Liver (tissue), 9 donors: ENCODE results near the gene TNFAIP3. TPM values are rescaled to one million over a fixed set of nuclear protein-coding genes. Genes with fewer than 3 reads are reported as not detected.

Experiments
- DNase-seq: peaks from one replicate; pipeline ENCODE4 v3.0.0-alpha.2; 2017; ENCODE audit warnings: low spot score
- H3K27ac ChIP-seq, 2 donors: one replicate each; pipeline ENCODE4 v1.7.0; 2013; ENCODE audit warnings: inconsistent platforms in 2 of 2, low read length in 2 of 2, control low read depth in 1 of 2, low read depth in 1 of 2, mild to moderate bottlenecking in 1 of 2
- H3K27me3 ChIP-seq, 4 donors: one replicate each; pipeline versions ENCODE4 v1.6.1 to v1.7.0; 2013; ENCODE audit warnings: low read length in 3 of 4, inconsistent platforms in 1 of 4, mild to moderate bottlenecking in 1 of 4, moderate library complexity in 1 of 4; ENCODE audit not compliant: control insufficient read depth in 4 of 4, insufficient read depth in 4 of 4
- H3K36me3 ChIP-seq, 4 donors: one replicate each; pipeline versions ENCODE4 v1.6.1 to v1.7.0; 2013; ENCODE audit warnings: low read length in 3 of 4, mild to moderate bottlenecking in 3 of 4, low read depth in 1 of 4, moderate library complexity in 1 of 4; ENCODE audit not compliant: control insufficient read depth in 4 of 4, insufficient read depth in 3 of 4
- H3K4me1 ChIP-seq, 4 donors: one replicate each; pipeline versions ENCODE4 v1.6.1 to v1.7.0; 2013; ENCODE audit warnings: low read length in 3 of 4, mild to moderate bottlenecking in 3 of 4, moderate library complexity in 1 of 4; ENCODE audit not compliant: control insufficient read depth in 4 of 4, insufficient read depth in 4 of 4
- H3K4me3 ChIP-seq, 3 donors: one replicate each; pipeline versions ENCODE4 v1.6.1 to v1.7.0; 2013; ENCODE audit warnings: low read length in 3 of 3, control low read depth in 1 of 3, low read depth in 1 of 3, mild to moderate bottlenecking in 1 of 3
- H3K9ac ChIP-seq, 2 donors: one replicate each; pipeline ENCODE4 v1.7.0; 2013; ENCODE audit warnings: low read length in 2 of 2, mild to moderate bottlenecking in 2 of 2, moderate library complexity in 2 of 2, control low read depth in 1 of 2, low read depth in 1 of 2
- H3K9me3 ChIP-seq, 4 donors: one replicate each; pipeline versions ENCODE4 v1.6.1 to v1.7.0; 2013; ENCODE audit warnings: low read length in 3 of 4; ENCODE audit not compliant: control insufficient read depth in 4 of 4
- EGR1 ChIP-seq, 2 donors: IDR thresholded peaks; 2 replicates each; pipeline ENCODE4 v1.6.1; 2016 to 2018; ENCODE audit warnings: antibody characterized with exemption in 2 of 2, low read depth in 2 of 2
- FOXA1 ChIP-seq: IDR thresholded peaks from 2 replicates; pipeline ENCODE4 v1.6.1; 2016; ENCODE audit warnings: antibody characterized with exemption
- FOXA2 ChIP-seq: IDR thresholded peaks from 2 replicates; pipeline ENCODE4 v1.6.1; 2016; ENCODE audit warnings: antibody characterized with exemption
- GABPA ChIP-seq, 2 donors: IDR thresholded peaks in 1 of 2; conservative IDR thresholded peaks in 1 of 2; 2 replicates each; pipeline ENCODE4 v1.6.1; 2016; ENCODE audit warnings: antibody characterized with exemption in 2 of 2, mild to moderate bottlenecking in 1 of 2, moderate library complexity in 1 of 2
- HNF4A ChIP-seq, 2 donors: conservative IDR thresholded peaks; 2 replicates each; pipeline ENCODE4 v1.6.1; 2016; ENCODE audit warnings: antibody characterized with exemption in 2 of 2, mild to moderate bottlenecking in 2 of 2
- HNF4G ChIP-seq: IDR thresholded peaks from 2 replicates; pipeline ENCODE4 v1.6.1; 2016; ENCODE audit warnings: antibody characterized with exemption
- JUND ChIP-seq, 2 donors: IDR thresholded peaks; 2 replicates each; pipeline ENCODE4 v1.6.1; 2016; ENCODE audit warnings: antibody characterized with exemption in 2 of 2
- NR2F2 ChIP-seq: IDR thresholded peaks from 2 replicates; pipeline ENCODE4 v1.6.1; 2016; ENCODE audit warnings: antibody characterized with exemption
- RAD21 ChIP-seq, 2 donors: IDR thresholded peaks; 2 replicates each; pipeline ENCODE4 v1.6.1; 2016; ENCODE audit warnings: antibody characterized with exemption in 2 of 2, mild to moderate bottlenecking in 2 of 2
- RXRA ChIP-seq, 2 donors: IDR thresholded peaks; 2 replicates each; pipeline ENCODE4 v1.6.1; 2017 to 2018; ENCODE audit warnings: antibody characterized with exemption in 2 of 2, mild to moderate bottlenecking in 1 of 2
- SP1 ChIP-seq: IDR thresholded peaks from 2 replicates; pipeline ENCODE4 v1.6.1; 2018; ENCODE audit warnings: antibody characterized with exemption, mild to moderate bottlenecking
- TAF1 ChIP-seq: conservative IDR thresholded peaks from 2 replicates; pipeline ENCODE4 v1.6.1; 2016; ENCODE audit warnings: antibody characterized with exemption, mild to moderate bottlenecking
- YY1 ChIP-seq: IDR thresholded peaks from 2 replicates; pipeline ENCODE4 v1.6.1; 2016; ENCODE audit warnings: antibody characterized with exemption, mild to moderate bottlenecking
- WGBS: extraction: QIAGEN DNeasy Blood & Tissue Kit; methylation state at CpG from one replicate; pipeline ENCODE4 v1.1.7; 2013; 5-methylcytosine and 5-hydroxymethylcytosine counted together
- polyA plus RNA-seq, 2 donors: library from polyadenylated mRNA; stranded (reverse) in 1 of 2; unstranded in 1 of 2; fragments of 200-250 nt in 1 of 2; fragments of >200 nt in 1 of 2; fragmentation: Nextera tagmentation in 1 of 2; extraction: Ambion mirVana in 1 of 2; gene quantifications; one replicate each; pipeline versions ENCODE4 v1.2.1 to v1.2.3, GENCODE V29; 2013 to 2015
- total RNA-seq, 2 donors: library from RNA; depleted of rRNA; stranded (reverse); fragments of >200 nt; gene quantifications; one replicate each; pipeline ENCODE4 v1.2.3, GENCODE V29; 2014
- TF ChIP-seq, protein P1 (sequence below): IDR thresholded peaks from 2 replicates; pipeline ENCODE4 v1.6.1; 2016; ENCODE audit warnings: antibody characterized with exemption
- TF ChIP-seq, protein P2 (sequence below): fragments of 150-350 bp; IDR thresholded peaks from 2 replicates; pipeline ENCODE4 v1.5.1; 2017; ENCODE audit warnings: improper control_type of control experiment, low read depth, low read length; ENCODE audit not compliant: missing input control
- TF ChIP-seq, protein P3 (sequence below): IDR thresholded peaks from 2 replicates; pipeline ENCODE4 v1.6.1; 2016; ENCODE audit warnings: antibody characterized with exemption
- TF ChIP-seq, protein P4 (sequence below): IDR thresholded peaks from 2 replicates; pipeline ENCODE4 v1.6.1; 2016; ENCODE audit warnings: antibody characterized with exemption
- TF ChIP-seq, protein P5 (sequence below): IDR thresholded peaks from 2 replicates; pipeline ENCODE4 v1.6.1; 2016; ENCODE audit warnings: antibody characterized with exemption, mild to moderate bottlenecking
- donor health status: healthy.
- donor health status: healthy.
- donor health status: healthy.
- donor health status: healthy.
- donor health status: healthy.

The TNFAIP3 gene
- total and polyA plus RNA-seq, 4 donors, result 4.5 to 8.0 (median 6.7) TPM

DNA sequence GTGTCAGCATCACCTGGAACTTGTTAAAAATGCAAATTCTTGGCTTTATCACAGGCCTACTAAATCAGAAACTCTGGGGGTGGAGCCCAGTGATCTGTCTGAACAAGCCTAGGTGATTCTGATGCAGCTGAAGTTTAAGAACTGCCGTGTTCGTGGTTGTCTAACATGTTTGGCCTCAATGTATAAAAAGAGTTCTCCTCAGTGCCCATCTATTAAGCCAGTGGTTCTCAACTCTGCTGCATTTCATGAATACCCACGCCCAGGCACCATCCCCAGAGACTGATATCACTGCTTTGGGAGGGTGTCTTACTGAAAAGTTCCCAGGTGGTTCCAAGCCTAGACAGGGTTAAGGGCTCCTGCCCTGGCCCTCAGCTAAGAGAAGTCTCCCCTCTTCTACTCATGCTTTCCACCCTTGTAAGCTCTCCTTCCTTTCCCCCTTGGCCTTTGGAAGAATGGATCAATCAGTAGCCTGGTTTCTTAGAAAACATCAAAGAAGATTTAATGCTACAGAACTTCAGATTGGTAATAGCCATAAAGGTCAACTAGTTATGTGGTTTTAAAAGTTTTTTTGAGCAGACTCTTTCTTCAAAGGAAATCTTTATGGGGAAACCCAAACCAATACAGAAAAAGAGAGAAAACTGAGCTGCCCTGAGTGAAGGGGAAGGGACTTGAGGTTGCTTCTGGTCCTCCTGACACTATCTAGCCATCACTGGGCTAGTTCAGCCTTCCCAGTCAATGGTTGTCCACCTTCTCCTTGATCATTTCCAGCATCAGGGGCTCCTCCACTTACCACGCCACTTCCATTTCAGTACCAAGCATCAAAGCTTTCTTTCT is 38.9 kb upstream of the TNFAIP3 start (continued):
- no peak for TF ChIP-seq JUND (IDR thresholded peaks at IDR 0.05)
- TF ChIP-seq HNF4G, result no peak
- no peak for TF ChIP-seq YY1
- TF ChIP-seq GABPA (IDR thresholded peaks at IDR 0.05 in 1 of 2, conservative IDR thresholded peaks at IDR 0.05 in 1 of 2), result no peak
- TF ChIP-seq, protein P1, sequence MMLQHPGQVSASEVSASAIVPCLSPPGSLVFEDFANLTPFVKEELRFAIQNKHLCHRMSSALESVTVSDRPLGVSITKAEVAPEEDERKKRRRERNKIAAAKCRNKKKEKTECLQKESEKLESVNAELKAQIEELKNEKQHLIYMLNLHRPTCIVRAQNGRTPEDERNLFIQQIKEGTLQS, result no peak

DNA sequence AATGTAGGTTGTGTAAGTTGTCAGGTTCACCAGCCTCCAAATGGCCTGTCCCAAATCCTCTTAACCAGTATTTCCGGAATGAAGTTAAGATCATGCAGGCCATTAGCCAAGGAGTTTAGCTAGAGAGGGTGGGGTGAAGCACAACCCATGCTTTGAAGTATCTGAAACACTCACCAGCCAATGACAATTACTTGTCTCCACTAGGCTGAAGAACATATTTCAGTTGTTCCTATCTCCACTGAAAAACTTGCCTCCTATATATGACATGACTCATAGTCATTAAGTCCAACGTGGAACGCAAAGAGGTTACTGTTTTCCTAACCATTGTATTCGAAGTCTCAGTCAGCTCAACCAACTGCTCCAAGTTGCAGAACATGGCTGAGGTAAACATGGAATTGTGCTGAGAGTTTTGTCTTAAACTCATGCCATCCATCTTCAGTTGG is 37.4 kb upstream of the TNFAIP3 start:
- WGBS, result 86% methylated on average over 4 of the region's 4 CpGs
- no peak overlapping the region for H3K27ac ChIP-seq
- no peaks in the 10 kb centered on the region for H3K27me3 ChIP-seq
- DNase-seq, result no peak
- H3K4me1 ChIP-seq, result no peaks in the 10 kb centered on the region
- TF ChIP-seq FOXA1 (no peak), EGR1 (IDR thresholded peaks at IDR 0.05; ENCODE audit: low read depth in 2 of 2) (no peak), HNF4A (conservative IDR thresholded peaks at IDR 0.05) (no peak), FOXA2 (no peak), GABPA (IDR thresholded peaks at IDR 0.05 in 1 of 2, conservative IDR thresholded peaks at IDR 0.05 in 1 of 2) (no peak), JUND (IDR thresholded peaks at IDR 0.05) (no peak), RXRA (IDR thresholded peaks at IDR 0.05) (no peak), YY1 (no peak), RAD21 (IDR thresholded peaks at IDR 0.05) (no peak), NR2F2 (no peak), TAF1 (no peak), HNF4G (no peak), SP1 (no peak)
- TF ChIP-seq, protein P2, sequence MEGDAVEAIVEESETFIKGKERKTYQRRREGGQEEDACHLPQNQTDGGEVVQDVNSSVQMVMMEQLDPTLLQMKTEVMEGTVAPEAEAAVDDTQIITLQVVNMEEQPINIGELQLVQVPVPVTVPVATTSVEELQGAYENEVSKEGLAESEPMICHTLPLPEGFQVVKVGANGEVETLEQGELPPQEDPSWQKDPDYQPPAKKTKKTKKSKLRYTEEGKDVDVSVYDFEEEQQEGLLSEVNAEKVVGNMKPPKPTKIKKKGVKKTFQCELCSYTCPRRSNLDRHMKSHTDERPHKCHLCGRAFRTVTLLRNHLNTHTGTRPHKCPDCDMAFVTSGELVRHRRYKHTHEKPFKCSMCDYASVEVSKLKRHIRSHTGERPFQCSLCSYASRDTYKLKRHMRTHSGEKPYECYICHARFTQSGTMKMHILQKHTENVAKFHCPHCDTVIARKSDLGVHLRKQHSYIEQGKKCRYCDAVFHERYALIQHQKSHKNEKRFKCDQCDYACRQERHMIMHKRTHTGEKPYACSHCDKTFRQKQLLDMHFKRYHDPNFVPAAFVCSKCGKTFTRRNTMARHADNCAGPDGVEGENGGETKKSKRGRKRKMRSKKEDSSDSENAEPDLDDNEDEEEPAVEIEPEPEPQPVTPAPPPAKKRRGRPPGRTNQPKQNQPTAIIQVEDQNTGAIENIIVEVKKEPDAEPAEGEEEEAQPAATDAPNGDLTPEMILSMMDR, result no peak
- TF ChIP-seq, protein P1, result no peak
- TF ChIP-seq, protein P3, sequence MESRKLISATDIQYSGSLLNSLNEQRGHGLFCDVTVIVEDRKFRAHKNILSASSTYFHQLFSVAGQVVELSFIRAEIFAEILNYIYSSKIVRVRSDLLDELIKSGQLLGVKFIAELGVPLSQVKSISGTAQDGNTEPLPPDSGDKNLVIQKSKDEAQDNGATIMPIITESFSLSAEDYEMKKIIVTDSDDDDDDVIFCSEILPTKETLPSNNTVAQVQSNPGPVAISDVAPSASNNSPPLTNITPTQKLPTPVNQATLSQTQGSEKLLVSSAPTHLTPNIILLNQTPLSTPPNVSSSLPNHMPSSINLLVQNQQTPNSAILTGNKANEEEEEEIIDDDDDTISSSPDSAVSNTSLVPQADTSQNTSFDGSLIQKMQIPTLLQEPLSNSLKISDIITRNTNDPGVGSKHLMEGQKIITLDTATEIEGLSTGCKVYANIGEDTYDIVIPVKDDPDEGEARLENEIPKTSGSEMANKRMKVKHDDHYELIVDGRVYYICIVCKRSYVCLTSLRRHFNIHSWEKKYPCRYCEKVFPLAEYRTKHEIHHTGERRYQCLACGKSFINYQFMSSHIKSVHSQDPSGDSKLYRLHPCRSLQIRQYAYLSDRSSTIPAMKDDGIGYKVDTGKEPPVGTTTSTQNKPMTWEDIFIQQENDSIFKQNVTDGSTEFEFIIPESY, result no peak
- TF ChIP-seq, protein P4, sequence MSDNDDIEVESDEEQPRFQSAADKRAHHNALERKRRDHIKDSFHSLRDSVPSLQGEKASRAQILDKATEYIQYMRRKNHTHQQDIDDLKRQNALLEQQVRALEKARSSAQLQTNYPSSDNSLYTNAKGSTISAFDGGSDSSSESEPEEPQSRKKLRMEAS, result no peak
- TF ChIP-seq, protein P5, sequence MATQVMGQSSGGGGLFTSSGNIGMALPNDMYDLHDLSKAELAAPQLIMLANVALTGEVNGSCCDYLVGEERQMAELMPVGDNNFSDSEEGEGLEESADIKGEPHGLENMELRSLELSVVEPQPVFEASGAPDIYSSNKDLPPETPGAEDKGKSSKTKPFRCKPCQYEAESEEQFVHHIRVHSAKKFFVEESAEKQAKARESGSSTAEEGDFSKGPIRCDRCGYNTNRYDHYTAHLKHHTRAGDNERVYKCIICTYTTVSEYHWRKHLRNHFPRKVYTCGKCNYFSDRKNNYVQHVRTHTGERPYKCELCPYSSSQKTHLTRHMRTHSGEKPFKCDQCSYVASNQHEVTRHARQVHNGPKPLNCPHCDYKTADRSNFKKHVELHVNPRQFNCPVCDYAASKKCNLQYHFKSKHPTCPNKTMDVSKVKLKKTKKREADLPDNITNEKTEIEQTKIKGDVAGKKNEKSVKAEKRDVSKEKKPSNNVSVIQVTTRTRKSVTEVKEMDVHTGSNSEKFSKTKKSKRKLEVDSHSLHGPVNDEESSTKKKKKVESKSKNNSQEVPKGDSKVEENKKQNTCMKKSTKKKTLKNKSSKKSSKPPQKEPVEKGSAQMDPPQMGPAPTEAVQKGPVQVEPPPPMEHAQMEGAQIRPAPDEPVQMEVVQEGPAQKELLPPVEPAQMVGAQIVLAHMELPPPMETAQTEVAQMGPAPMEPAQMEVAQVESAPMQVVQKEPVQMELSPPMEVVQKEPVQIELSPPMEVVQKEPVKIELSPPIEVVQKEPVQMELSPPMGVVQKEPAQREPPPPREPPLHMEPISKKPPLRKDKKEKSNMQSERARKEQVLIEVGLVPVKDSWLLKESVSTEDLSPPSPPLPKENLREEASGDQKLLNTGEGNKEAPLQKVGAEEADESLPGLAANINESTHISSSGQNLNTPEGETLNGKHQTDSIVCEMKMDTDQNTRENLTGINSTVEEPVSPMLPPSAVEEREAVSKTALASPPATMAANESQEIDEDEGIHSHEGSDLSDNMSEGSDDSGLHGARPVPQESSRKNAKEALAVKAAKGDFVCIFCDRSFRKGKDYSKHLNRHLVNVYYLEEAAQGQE, result no peak
- no peaks in the 10 kb centered on the region for H3K36me3 ChIP-seq
- H3K9me3 ChIP-seq, result no peaks in the 10 kb centered on the region
- no peak overlapping the region for H3K9ac ChIP-seq
- H3K4me3 ChIP-seq, result no peak overlapping the region
